ENCODE measurements around the gene QRFP.

QRFP gene

DNA sequence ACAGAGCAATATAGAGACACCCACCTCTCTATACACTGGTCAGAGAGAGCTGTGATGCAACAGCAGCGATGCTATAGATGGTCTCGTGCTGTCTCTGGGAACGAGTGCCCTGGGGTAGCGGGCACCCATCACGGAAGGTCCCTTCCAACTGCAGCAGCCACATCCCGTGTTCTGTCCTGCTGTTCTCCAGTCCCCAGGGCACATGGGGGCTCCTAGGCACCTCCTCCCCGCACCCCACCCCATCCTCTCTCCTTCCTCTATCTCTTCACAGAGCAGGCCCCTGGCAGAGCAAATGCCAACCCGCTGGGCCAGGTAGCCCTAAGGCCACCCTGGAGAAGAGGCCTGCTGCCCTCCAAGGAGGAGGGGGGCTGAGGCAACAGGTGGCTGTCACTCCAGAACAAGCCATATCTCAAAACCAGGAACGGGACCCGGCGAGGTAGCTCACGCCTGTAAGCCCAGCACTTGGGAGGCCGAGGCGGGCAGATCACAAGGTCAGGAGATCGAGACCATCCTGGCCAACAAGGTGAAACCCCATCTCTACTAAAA is 34.3 kb upstream of the QRFP start:
- H3K36me3 ChIP-seq = no peaks in the 10 kb centered on the region
- H4K20me1 ChIP-seq = peaks cover 0 to 72% (median 8%) of the 10 kb centered on the region in 11 experiments; a peak in 11 of 22 replicates
- peak overlapping the region; percentile 67 to 100 (median 89) for H3K4me2 ChIP-seq
- no peak for TF ChIP-seq Cebpa-rat (IDR thresholded peaks at IDR 0.05)
- peak overlapping the region in 6 of 11 experiments; percentile 8 to 44 (median 24); a peak in 5 of 22 replicates for H3K27ac ChIP-seq
- peak overlapping the region in 7 of 11 experiments; percentile 1 to 21 (median 7); a peak in 5 of 22 replicates for H3K9ac ChIP-seq
- no peak overlapping the region for H3K4me3 ChIP-seq
- no peaks in the 10 kb centered on the region for H3K9me3 ChIP-seq (replicated peaks in 1 of 11)
- peaks cover 19 to 55% (median 33%) of the 10 kb centered on the region in 11 experiments for H3K27me3 ChIP-seq
- H3K4me1 ChIP-seq = peaks cover 75 to 100% (median 99%) of the 10 kb centered on the region in 10 experiments

DNA sequence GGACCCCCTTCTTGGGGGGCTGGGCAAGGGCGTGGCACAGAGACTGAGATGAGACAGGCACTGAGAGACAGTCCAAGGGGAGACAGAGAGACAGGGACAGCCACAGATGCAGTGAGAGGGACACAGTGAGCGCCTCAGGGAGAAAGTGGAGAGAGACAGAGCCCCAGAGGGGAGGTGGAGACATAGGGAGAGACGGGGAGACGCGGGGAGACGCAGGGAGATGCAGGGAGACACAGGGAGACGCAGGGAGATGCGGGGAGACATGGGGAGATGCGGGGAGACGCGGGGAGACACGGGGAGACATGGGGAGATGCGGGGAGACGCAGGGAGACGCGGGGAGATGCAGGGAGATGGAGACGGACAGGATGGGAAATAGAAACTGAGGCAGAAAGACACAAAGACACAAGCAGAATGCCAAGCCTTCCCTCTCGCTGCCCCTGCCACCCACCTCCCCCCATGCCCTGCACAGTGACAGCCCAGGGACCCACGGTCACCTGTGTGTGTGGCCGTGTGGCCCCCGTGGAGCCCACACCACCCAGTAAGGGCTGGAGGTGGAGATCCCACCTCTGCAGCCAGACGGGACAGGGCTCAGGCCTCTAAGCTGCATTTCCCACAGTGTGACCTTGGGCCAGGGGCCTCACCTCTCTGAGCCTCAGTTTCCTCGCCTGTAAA is 33.7 kb upstream of the QRFP start:
- peaks cover 75 to 100% (median 99%) of the 10 kb centered on the region in 10 experiments for H3K4me1 ChIP-seq
- H3K9ac ChIP-seq = no peak overlapping the region
- no peak for TF ChIP-seq Cebpa-rat (IDR thresholded peaks at IDR 0.05)
- peaks cover 16 to 49% (median 33%) of the 10 kb centered on the region in 11 experiments for H3K27me3 ChIP-seq
- no peaks in the 10 kb centered on the region for H3K36me3 ChIP-seq
- H3K4me2 ChIP-seq = peak overlapping the region; percentile 67 to 100 (median 89)
- no peak overlapping the region for H3K4me3 ChIP-seq
- no peaks in the 10 kb centered on the region for H3K9me3 ChIP-seq (replicated peaks in 1 of 11)
- H3K27ac ChIP-seq = no peak overlapping the region
- H4K20me1 ChIP-seq = peaks cover 0 to 78% (median 8%) of the 10 kb centered on the region in 11 experiments; a peak in 12 of 22 replicates

DNA sequence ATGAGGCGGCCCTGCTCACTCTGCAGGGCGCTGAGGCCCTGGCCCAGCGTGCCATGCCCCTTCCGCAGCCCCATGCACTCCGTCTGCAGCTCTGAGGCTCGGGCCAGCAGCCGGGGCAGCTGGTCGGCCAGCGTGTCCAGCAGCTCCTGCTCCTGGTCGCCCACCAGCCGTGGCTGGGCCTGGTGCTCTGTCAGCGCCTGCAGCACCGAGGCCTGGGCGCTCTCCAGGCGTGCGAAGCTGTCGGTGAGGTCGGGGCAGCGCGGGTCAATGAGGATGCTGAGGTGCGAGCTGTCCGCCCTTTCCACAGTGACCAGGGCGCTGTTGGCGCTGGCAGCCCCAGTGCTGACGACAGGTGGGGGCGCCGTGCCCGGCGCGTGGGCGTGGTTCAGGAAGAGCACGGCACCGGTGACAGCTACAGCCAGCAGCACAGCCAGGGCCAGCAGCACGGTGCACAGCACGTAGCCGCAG is 33.0 kb upstream of the QRFP start:
- Histone ChIP-seq H3K27me3 (peaks cover 9 to 43% (median 33%) of the 10 kb centered on the region in 11 experiments), H3K27ac (no peak overlapping the region), H3K36me3 (no peaks in the 10 kb centered on the region), H3K4me1 (peaks cover 69 to 97% (median 96%) of the 10 kb centered on the region in 10 experiments), H3K4me2 (peak overlapping the region in 9 of 11 experiments; percentile 74 to 100 (median 93); a peak in 17 of 22 replicates), H4K20me1 (peaks cover 0 to 78% (median 8%) of the 10 kb centered on the region in 11 experiments; a peak in 11 of 22 replicates), H3K4me3 (no peak overlapping the region), H3K9ac (no peak overlapping the region), H3K9me3 (replicated peaks in 1 of 11) (no peaks in the 10 kb centered on the region)
- no peak for TF ChIP-seq Cebpa-rat (IDR thresholded peaks at IDR 0.05)

DNA sequence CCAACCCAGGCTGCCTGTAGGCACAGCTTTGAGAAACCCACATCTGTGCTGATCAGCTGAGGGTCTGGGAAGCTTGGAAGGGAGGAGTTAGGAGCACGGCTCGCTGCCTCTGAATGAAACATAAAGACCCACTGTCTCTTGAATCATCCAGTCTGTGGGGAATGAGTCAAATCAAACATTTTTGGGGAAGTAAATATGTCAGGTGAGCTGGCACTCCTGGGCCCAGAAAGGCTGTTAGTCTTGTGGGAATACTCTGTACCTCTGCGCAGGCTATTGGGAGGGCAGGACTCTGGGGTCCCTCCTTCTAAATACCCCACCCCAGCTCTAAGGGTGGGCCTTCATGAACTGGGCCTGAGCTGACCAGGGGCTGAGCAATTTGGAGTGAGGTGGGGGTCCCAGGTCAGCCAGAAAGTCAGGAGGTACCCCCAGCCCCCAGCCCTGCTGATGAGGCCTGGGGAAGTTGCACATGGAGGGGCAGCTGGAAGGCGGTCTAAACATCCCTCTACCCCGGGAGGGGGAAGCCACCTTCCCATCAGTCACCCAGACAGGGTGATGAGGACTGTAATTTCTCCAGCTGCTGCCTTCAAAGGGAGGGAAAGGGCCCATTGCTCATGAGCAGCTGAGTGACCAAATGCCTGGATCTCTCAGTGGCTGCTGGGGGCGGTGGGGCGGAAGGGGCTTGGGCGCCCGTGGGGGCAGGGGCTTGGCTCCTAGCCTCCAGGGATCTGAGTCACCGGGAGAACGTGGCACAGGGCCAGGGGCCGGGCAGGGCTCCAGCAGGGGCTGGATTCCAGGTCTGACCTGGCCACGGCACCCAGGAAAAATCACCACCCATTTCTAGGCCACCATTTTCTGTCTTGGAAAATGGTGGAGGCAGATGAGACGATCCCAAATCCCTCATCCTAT is 31.6 kb upstream of the QRFP start:
- TF ChIP-seq Cebpa-rat (IDR thresholded peaks at IDR 0.05) = no peak
- Histone ChIP-seq H4K20me1 (peaks cover 0 to 67% (median 8%) of the 10 kb centered on the region in 11 experiments; a peak in 10 of 22 replicates), H3K27me3 (peaks cover 0 to 30% (median 21%) of the 10 kb centered on the region in 11 experiments; a peak in 18 of 22 replicates), H3K9me3 (replicated peaks in 1 of 11) (no peaks in the 10 kb centered on the region), H3K4me1 (peaks cover 58 to 84% (median 82%) of the 10 kb centered on the region in 10 experiments), H3K4me3 (peak overlapping the region in 1 of 10 experiments; percentile 24; a peak in 1 of 20 replicates), H3K36me3 (no peaks in the 10 kb centered on the region), H3K4me2 (peak overlapping the region; percentile 4 to 100 (median 89)), H3K9ac (peak overlapping the region in 8 of 11 experiments; percentile 10 to 53 (median 48); a peak in 14 of 22 replicates), H3K27ac (peak overlapping the region in 8 of 11 experiments; percentile 33 to 66 (median 61); a peak in 16 of 22 replicates)

DNA sequence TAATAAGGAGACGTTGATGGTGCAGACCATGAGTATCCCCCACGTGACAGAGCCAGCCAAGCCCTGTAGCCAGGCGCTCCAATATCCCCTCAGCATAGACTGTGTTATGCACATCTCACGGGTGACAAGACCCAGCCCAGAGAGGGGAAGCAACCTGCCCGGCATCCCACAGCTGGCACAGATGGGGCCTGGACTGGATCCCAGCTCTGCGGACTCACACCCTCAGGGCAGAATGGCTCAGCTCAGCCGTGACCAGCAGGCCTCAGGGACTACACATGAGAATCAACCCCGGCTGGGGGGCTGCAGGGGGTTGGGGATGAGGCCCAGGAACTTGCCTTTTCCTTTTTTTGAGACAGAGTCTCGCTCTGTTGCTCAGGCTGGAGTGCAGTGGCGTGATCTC is 30.7 kb upstream of the QRFP start:
- Histone ChIP-seq H3K36me3 (no peaks in the 10 kb centered on the region), H3K9ac (peak overlapping the region in 8 of 11 experiments; percentile 10 to 53 (median 48); a peak in 11 of 22 replicates), H3K27ac (peak overlapping the region in 8 of 11 experiments; percentile 33 to 66 (median 61); a peak in 16 of 22 replicates), H3K4me1 (peaks cover 49 to 84% (median 81%) of the 10 kb centered on the region in 10 experiments), H3K9me3 (replicated peaks in 1 of 11) (no peaks in the 10 kb centered on the region), H4K20me1 (peaks cover 0 to 58% (median 7%) of the 10 kb centered on the region in 11 experiments; a peak in 10 of 22 replicates), H3K4me2 (peak overlapping the region; percentile 4 to 100 (median 89); a peak in 21 of 22 replicates), H3K4me3 (no peak overlapping the region), H3K27me3 (peaks cover 8 to 30% (median 19%) of the 10 kb centered on the region in 11 experiments)
- no peak for TF ChIP-seq Cebpa-rat (IDR thresholded peaks at IDR 0.05)

DNA sequence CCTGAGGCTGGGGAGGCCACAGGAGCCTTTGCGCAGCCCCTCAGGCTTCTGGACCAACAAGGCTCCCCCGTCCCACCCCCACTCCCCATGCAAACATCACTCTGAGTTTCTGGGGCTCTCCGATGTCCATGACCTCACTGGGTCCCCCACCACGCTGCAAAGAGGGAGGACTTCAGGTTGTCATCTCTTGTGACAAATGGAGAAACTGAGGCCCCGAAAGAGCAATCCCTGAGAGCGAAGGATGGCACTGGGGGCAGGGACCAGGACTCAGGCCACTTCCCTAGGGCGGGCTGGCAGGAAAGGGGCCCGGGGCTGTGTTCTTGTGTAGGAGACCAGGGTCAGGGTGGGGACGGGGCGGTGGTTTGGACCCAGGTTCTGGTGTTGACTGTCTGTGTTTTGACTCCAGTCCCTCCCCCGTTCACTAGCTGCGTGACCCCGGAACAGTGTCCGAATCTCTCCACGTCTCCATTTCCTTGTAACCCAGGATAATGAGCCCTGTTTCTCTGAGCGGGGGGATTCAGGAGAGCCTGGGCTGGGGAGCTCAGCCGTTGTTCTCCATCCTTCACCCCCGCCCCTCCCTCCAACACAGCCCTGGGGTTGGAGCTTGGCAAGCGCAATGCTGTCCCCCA is 28.6 kb upstream of the QRFP start:
- peaks cover 29 to 84% (median 81%) of the 10 kb centered on the region in 10 experiments for H3K4me1 ChIP-seq
- TF ChIP-seq Cebpa-rat (IDR thresholded peaks at IDR 0.05) = no peak
- H3K9me3 ChIP-seq (replicated peaks in 1 of 11) = no peaks in the 10 kb centered on the region
- H3K36me3 ChIP-seq = no peaks in the 10 kb centered on the region
- H3K4me2 ChIP-seq = peak overlapping the region; percentile 74 to 100 (median 89)
- H3K27ac ChIP-seq = 0 out of 22 replicates have a peak overlapping the region, but pooled peaks of 1 of the 11 experiments have one; percentile 40
- peaks cover 21 to 49% (median 32%) of the 10 kb centered on the region in 11 experiments for H3K27me3 ChIP-seq
- H3K4me3 ChIP-seq = no peak overlapping the region
- H4K20me1 ChIP-seq = peaks cover 0 to 40% (median 4%) of the 10 kb centered on the region in 11 experiments; a peak in 9 of 22 replicates
- H3K9ac ChIP-seq = peak overlapping the region in 2 of 11 experiments; percentile 22 to 48; a peak in 1 of 22 replicates

DNA sequence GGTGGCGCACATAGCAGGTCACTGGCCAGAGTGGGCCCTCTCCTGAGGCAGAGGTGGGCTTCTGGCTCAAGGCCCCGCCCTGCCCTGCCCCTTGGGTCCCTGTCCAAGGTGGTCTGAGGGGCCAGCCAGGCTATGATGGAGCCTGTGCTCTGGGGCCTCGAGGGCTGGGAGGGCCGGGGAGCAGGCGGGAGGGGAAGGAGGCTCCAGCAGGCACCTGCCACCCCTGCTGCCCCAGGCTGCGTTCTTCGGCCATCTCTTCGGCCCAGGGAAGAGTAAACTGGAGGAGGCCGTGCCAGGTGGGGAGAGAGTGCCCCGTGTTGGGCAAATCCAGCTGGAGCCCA is 27.8 kb upstream of the QRFP start:
- no peak overlapping the region for H3K4me3 ChIP-seq

More for the DNA sequence above, 27.8 kb upstream of the QRFP start:
- Histone ChIP-seq H3K4me1 (peaks cover 29 to 84% (median 80%) of the 10 kb centered on the region in 10 experiments), H4K20me1 (peaks cover 0 to 36% (median 4%) of the 10 kb centered on the region in 11 experiments; a peak in 10 of 22 replicates), H3K9me3 (replicated peaks in 1 of 11) (no peaks in the 10 kb centered on the region), H3K36me3 (no peaks in the 10 kb centered on the region), H3K4me2 (no peak overlapping the region), H3K9ac (no peak overlapping the region), H3K27ac (no peak overlapping the region), H3K27me3 (peaks cover 21 to 54% (median 32%) of the 10 kb centered on the region in 11 experiments)
- TF ChIP-seq Cebpa-rat (IDR thresholded peaks at IDR 0.05) = no peak
